ENCODE results near the gene TTC21B.

Gene TTC21B

GRCh38 chr2:165927774-165928173 lies 25.8 kb downstream of the TTC21B start:
- no peak overlapping the region for H3K4me2 ChIP-seq (ENCODE audit: insufficient read depth, low read length)
- no peak overlapping the region for H3K27ac ChIP-seq (ENCODE audit: low read length)
- H3K79me2 ChIP-seq (ENCODE audit: insufficient read depth, low read length), result no peaks in the 10 kb centered on the region
- H3K9me3 ChIP-seq (ENCODE audit: insufficient read depth, low read length, severe bottlenecking), result no peaks in the 10 kb centered on the region
- no peaks in the 10 kb centered on the region for H4K20me1 ChIP-seq (ENCODE audit: insufficient read depth, low read length)
- no peak for DNase-seq
- no peaks in the 10 kb centered on the region for H3K27me3 ChIP-seq (ENCODE audit: insufficient read depth, low read length, poor library complexity)
- TF ChIP-seq, protein P1, sequence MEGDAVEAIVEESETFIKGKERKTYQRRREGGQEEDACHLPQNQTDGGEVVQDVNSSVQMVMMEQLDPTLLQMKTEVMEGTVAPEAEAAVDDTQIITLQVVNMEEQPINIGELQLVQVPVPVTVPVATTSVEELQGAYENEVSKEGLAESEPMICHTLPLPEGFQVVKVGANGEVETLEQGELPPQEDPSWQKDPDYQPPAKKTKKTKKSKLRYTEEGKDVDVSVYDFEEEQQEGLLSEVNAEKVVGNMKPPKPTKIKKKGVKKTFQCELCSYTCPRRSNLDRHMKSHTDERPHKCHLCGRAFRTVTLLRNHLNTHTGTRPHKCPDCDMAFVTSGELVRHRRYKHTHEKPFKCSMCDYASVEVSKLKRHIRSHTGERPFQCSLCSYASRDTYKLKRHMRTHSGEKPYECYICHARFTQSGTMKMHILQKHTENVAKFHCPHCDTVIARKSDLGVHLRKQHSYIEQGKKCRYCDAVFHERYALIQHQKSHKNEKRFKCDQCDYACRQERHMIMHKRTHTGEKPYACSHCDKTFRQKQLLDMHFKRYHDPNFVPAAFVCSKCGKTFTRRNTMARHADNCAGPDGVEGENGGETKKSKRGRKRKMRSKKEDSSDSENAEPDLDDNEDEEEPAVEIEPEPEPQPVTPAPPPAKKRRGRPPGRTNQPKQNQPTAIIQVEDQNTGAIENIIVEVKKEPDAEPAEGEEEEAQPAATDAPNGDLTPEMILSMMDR (IDR thresholded peaks at IDR 0.05; ENCODE audit: borderline replicate concordance, extremely low read depth, low read length, poor library complexity, severe bottlenecking), result no peak
- TF ChIP-seq EZH2 (IDR thresholded peaks at IDR 0.05; ENCODE audit: borderline replicate concordance, low read depth, low read length, severe bottlenecking), result no peak
- no peak overlapping the region for H3K9ac ChIP-seq (ENCODE audit: low read depth, low read length)
- H3K4me3 ChIP-seq (ENCODE audit: low read depth in 1 of 2, low read length in 2 of 2), result no peak overlapping the region
- H3K4me1 ChIP-seq (ENCODE audit: insufficient read depth, low read length), result no peaks in the 10 kb centered on the region
- no peak for ATAC-seq (ENCODE audit: insufficient read depth, low read depth)
- H3K36me3 ChIP-seq (ENCODE audit: insufficient read depth, low read length), result peaks cover 68% of the 10 kb centered on the region
- H2AFZ ChIP-seq (ENCODE audit: low read depth, low read length), result no peak overlapping the region

DNA sequence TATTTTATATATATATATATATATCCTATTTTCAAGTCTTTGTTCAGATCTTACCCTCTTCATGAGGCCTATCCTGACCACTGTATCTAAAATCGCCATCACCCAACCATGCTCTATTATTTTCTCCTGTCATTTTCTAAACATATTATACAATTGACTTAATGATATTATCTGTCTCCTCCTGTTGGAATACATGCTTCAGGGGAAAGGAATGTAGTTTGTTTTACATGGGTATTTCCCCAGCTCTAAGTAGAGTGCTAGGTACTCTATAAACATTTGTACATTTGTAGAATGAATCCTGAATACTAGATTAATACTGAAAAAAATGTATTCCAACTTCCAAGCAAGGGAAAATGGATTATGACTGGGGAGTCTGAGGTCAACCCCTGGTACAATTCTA lies 26.2 kb downstream of the TTC21B start:
- ATAC-seq (ENCODE audit: insufficient read depth, low read depth), result no peak
- peaks cover 64% of the 10 kb centered on the region for H3K36me3 ChIP-seq (ENCODE audit: insufficient read depth, low read length)
- no peak for TF ChIP-seq EZH2 (IDR thresholded peaks at IDR 0.05; ENCODE audit: borderline replicate concordance, low read depth, low read length, severe bottlenecking)
- TF ChIP-seq, protein P1 (IDR thresholded peaks at IDR 0.05; ENCODE audit: borderline replicate concordance, extremely low read depth, low read length, poor library complexity, severe bottlenecking), result no peak
- H3K4me3 ChIP-seq (ENCODE audit: low read depth in 1 of 2, low read length in 2 of 2), result no peak overlapping the region
- no peaks in the 10 kb centered on the region for H3K4me1 ChIP-seq (ENCODE audit: insufficient read depth, low read length)
- H4K20me1 ChIP-seq (ENCODE audit: insufficient read depth, low read length), result no peaks in the 10 kb centered on the region
- H2AFZ ChIP-seq (ENCODE audit: low read depth, low read length), result no peak overlapping the region
- H3K79me2 ChIP-seq (ENCODE audit: insufficient read depth, low read length), result no peaks in the 10 kb centered on the region
- no peak overlapping the region for H3K27ac ChIP-seq (ENCODE audit: low read length)
- no peak overlapping the region for H3K9ac ChIP-seq (ENCODE audit: low read depth, low read length)
- H3K27me3 ChIP-seq (ENCODE audit: insufficient read depth, low read length, poor library complexity), result no peaks in the 10 kb centered on the region
- no peak for DNase-seq
- H3K9me3 ChIP-seq (ENCODE audit: insufficient read depth, low read length, severe bottlenecking), result no peaks in the 10 kb centered on the region
- H3K4me2 ChIP-seq (ENCODE audit: insufficient read depth, low read length), result no peak overlapping the region

GRCh38 chr2:165924946-165925345 lies 28.6 kb downstream of the TTC21B start:
- no peak overlapping the region for H2AFZ ChIP-seq (ENCODE audit: low read depth, low read length)
- H3K36me3 ChIP-seq (ENCODE audit: insufficient read depth, low read length), result peaks cover 50% of the 10 kb centered on the region
- no peaks in the 10 kb centered on the region for H4K20me1 ChIP-seq (ENCODE audit: insufficient read depth, low read length)
- DNase-seq (no peak), ATAC-seq (ENCODE audit: insufficient read depth, low read depth) (no peak)
- no peaks in the 10 kb centered on the region for H3K79me2 ChIP-seq (ENCODE audit: insufficient read depth, low read length)
- no peaks in the 10 kb centered on the region for H3K9me3 ChIP-seq (ENCODE audit: insufficient read depth, low read length, severe bottlenecking)
- H3K9ac ChIP-seq (ENCODE audit: low read depth, low read length), result no peak overlapping the region
- H3K27me3 ChIP-seq (ENCODE audit: insufficient read depth, low read length, poor library complexity), result no peaks in the 10 kb centered on the region
- TF ChIP-seq, protein P1 (IDR thresholded peaks at IDR 0.05; ENCODE audit: borderline replicate concordance, extremely low read depth, low read length, poor library complexity, severe bottlenecking), result no peak
- TF ChIP-seq EZH2 (IDR thresholded peaks at IDR 0.05; ENCODE audit: borderline replicate concordance, low read depth, low read length, severe bottlenecking), result no peak
- no peak overlapping the region for H3K27ac ChIP-seq (ENCODE audit: low read length)
- no peak overlapping the region for H3K4me3 ChIP-seq (ENCODE audit: low read depth in 1 of 2, low read length in 2 of 2)
- H3K4me1 ChIP-seq (ENCODE audit: insufficient read depth, low read length), result no peaks in the 10 kb centered on the region
- no peak overlapping the region for H3K4me2 ChIP-seq (ENCODE audit: insufficient read depth, low read length)

- DNase-seq, result no peak
These were observed 32.8 kb downstream of the TTC21B start for GRCh38 chr2:165920748-165921147.

More at GRCh38 chr2:165920748-165921147, 32.8 kb downstream of the TTC21B start:
- H3K9ac ChIP-seq (ENCODE audit: low read depth, low read length), result no peak overlapping the region
- H4K20me1 ChIP-seq (ENCODE audit: insufficient read depth, low read length), result no peaks in the 10 kb centered on the region
- TF ChIP-seq EZH2 (IDR thresholded peaks at IDR 0.05; ENCODE audit: borderline replicate concordance, low read depth, low read length, severe bottlenecking), result no peak
- TF ChIP-seq, protein P1 (IDR thresholded peaks at IDR 0.05; ENCODE audit: borderline replicate concordance, extremely low read depth, low read length, poor library complexity, severe bottlenecking), result no peak
- H2AFZ ChIP-seq (ENCODE audit: low read depth, low read length), result no peak overlapping the region
- H3K27me3 ChIP-seq (ENCODE audit: insufficient read depth, low read length, poor library complexity), result no peaks in the 10 kb centered on the region
- no peak overlapping the region for H3K27ac ChIP-seq (ENCODE audit: low read length)
- no peaks in the 10 kb centered on the region for H3K79me2 ChIP-seq (ENCODE audit: insufficient read depth, low read length)
- H3K4me2 ChIP-seq (ENCODE audit: insufficient read depth, low read length), result no peak overlapping the region
- H3K4me1 ChIP-seq (ENCODE audit: insufficient read depth, low read length), result no peaks in the 10 kb centered on the region
- H3K9me3 ChIP-seq (ENCODE audit: insufficient read depth, low read length, severe bottlenecking), result no peaks in the 10 kb centered on the region
- no peak for ATAC-seq (ENCODE audit: insufficient read depth, low read depth)
- H3K36me3 ChIP-seq (ENCODE audit: insufficient read depth, low read length), result peaks cover 41% of the 10 kb centered on the region; the same call in 1 of the 2 replicates
- no peak overlapping the region for H3K4me3 ChIP-seq (ENCODE audit: low read depth in 1 of 2, low read length in 2 of 2)
